ENCODE data around the gene NBEAL1.

DNA sequence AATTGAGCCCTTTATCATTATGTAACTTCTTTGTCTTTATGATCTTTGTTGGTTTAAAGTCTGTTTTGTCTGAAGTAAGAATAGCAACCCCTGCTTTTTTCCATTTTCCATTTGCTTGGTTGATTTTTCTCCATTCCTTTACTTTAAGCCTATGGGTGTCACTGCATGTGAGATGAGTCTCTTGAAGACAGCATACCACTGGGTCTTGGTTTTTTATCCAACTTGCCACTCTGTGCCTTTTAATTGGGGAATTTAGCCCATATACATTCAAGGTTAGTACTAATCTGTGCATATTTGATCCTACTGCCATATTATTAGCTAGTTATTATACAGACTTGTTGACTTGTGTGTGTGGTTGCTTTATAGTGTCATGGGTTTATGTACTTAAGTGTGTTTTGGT is 89.6 kb downstream of the NBEAL1 start:
- TF ChIP-seq POLR2A (IDR thresholded peaks at IDR 0.05) = no peak
- TF ChIP-seq, protein P1, sequence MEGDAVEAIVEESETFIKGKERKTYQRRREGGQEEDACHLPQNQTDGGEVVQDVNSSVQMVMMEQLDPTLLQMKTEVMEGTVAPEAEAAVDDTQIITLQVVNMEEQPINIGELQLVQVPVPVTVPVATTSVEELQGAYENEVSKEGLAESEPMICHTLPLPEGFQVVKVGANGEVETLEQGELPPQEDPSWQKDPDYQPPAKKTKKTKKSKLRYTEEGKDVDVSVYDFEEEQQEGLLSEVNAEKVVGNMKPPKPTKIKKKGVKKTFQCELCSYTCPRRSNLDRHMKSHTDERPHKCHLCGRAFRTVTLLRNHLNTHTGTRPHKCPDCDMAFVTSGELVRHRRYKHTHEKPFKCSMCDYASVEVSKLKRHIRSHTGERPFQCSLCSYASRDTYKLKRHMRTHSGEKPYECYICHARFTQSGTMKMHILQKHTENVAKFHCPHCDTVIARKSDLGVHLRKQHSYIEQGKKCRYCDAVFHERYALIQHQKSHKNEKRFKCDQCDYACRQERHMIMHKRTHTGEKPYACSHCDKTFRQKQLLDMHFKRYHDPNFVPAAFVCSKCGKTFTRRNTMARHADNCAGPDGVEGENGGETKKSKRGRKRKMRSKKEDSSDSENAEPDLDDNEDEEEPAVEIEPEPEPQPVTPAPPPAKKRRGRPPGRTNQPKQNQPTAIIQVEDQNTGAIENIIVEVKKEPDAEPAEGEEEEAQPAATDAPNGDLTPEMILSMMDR (IDR thresholded peaks at IDR 0.05) = no peak
